ENCODE data around the gene LRP6.

The LRP6 gene

GRCh38 chr12:12141000-12141399 lies 125.8 kb downstream of the LRP6 start:
- TF ChIP-seq CTCF (conservative IDR thresholded peaks at IDR 0.05) = no peak
- H3K27ac ChIP-seq = no peak overlapping the region

- no peak overlapping the region for H3K27ac ChIP-seq
- no peak for TF ChIP-seq CTCF (conservative IDR thresholded peaks at IDR 0.05)
Observed at GRCh38 chr12:12138203-12139154, 128.4 kb downstream of the LRP6 start.

GRCh38 chr12:12133785-12134184 lies 133.1 kb downstream of the LRP6 start:
- no peak for TF ChIP-seq CTCF (conservative IDR thresholded peaks at IDR 0.05)

GRCh38 chr12:12133259-12133658 lies 133.6 kb downstream of the LRP6 start:
- TF ChIP-seq CTCF (conservative IDR thresholded peaks at IDR 0.05) = no peak

More at GRCh38 chr12:12133785-12134184, 133.1 kb downstream of the LRP6 start:
- H3K27ac ChIP-seq = no peak overlapping the region

GRCh38 chr12:12128670-12129069 lies 138.2 kb downstream of the LRP6 start:
- TF ChIP-seq CTCF (conservative IDR thresholded peaks at IDR 0.05) = no peak
- H3K27ac ChIP-seq = no peak overlapping the region

More at GRCh38 chr12:12133259-12133658, 133.6 kb downstream of the LRP6 start:
- no peak overlapping the region for H3K27ac ChIP-seq

GRCh38 chr12:12127304-12127703 lies 139.5 kb downstream of the LRP6 start:
- TF ChIP-seq CTCF (conservative IDR thresholded peaks at IDR 0.05) = no peak
- no peak overlapping the region for H3K27ac ChIP-seq

GRCh38 chr12:12126551-12126950 lies 140.3 kb downstream of the LRP6 start:
- H3K27ac ChIP-seq = no peak overlapping the region
- TF ChIP-seq CTCF (conservative IDR thresholded peaks at IDR 0.05) = no peak

Data from VCaP (cell line).